ENCODE data around the gene PPIAL4G.
A peak's percentile ranks its signal among the peaks of the same experiment; 100 is the strongest.
"Not testable (repeated sequence)": the region's sequence is repeated elsewhere in the genome, so short reads cannot be mapped to it uniquely, and the experiment has no call there.

The PPIAL4G gene

DNA sequence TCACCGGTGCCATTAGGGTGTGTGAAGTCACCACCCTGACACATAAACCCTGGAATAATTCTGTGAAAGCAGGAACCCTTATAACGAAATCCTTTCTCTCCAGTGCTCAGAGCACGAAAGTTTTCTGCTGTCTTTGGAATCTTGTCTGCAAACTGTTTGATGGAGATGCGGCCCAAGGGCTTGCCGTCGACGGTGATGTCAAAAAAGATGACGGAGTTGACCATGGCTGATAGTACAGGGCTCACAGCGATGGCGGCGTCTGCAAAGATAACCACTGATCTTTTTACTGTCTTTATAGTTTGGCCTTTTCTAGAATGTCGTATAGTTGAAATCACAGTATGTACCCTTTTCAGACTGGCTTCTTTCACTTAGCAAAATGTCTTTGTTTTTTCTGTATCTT, at the start of gene PPIAL4G:
Gene PPIAL4G, minus strand, starts transcription at position 274 of the 400 bp plus-strand sequence. Its CDS starts 50 bp downstream, at position 224.
- not testable (repeated sequence) for DNase-seq (ENCODE audit: low read depth in 1 of 2, low spot score in 1 of 2)

- not testable (repeated sequence) for DNase-seq (ENCODE audit: low read depth in 1 of 2, low spot score in 1 of 2)
Measured at GRCh38 chr1:148532158-148532557, 49.1 kb upstream of the PPIAL4G start.

- DNase-seq (ENCODE audit: low read depth in 1 of 2, low spot score in 1 of 2), result peak; percentile 51 to 55
Measured at GRCh38 chr1:148529101-148529567, 46.0 kb upstream of the PPIAL4G start.

DNA sequence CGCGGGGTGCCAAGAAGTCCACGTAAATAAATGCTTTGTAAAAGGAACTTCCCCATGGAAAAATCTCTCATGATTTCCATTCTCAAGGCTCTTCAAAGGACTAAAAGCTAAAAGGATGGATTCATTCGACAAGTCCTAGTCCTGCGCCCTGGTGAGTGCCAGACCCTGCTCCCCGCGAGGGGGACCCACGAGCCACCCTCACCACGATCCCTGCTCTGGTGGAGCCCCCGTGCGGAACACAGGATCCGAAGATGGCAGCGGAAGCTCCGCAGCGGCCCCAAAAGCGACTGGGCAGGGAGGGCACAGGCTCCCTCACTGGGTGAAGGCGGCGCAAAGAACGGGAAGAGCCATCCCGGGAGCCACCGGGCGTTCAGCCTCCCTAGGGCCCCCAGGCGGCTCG, 45.5 kb upstream of the PPIAL4G start:
- not testable (repeated sequence) for DNase-seq (ENCODE audit: low read depth in 1 of 2, low spot score in 1 of 2)

- DNase-seq (ENCODE audit: low read depth in 1 of 2, low spot score in 1 of 2), result not testable (repeated sequence)
Measured at GRCh38 chr1:148526587-148526986, 43.5 kb upstream of the PPIAL4G start.

DNA sequence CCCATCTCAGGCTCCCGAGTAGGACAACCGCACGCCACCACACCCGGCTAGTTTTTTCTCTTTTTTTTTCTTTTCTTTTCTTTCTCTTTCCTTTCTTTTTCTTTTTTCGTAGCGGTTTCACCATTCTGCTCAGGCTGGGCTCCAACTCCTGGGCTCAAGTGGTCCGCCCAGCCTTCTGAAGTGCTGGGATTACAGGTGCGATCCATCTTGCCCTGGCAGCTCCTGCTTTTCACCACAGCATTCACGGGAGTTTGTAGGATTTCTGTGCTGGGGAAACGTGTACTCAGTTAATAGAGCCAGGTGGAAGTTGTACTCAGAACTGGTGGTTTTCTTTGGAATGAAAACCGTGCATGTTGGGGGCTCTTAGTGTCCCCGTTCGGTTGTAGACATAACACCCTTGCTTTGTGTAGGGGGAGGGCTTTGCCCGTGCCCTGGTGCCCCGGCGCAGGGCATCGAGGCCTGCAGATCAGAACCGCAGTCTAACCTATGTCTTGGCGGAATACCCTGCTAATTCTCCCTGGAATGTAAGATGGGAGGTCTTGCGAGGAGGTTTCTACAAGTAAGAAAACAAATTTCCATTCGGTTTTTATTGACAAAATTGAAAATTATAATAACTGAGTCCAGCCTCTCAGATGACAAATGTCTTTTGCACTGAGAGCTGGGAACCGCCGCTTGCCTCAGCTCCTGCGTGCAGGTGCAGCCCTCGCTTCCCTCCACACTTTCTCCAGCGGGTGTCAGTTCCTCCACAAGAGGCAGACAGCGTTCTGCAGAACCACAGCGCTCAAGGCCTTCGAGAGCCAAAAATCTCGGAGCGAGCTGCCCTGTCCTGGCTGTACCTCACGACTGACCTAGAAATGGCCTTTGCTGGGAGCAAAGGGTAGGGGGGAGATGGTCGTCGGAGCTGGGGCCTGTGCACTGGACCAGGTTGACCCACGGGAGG, 40.4 kb upstream of the PPIAL4G start:
- not testable (repeated sequence) for DNase-seq (ENCODE audit: low read depth in 1 of 2, low spot score in 1 of 2)

GRCh38 chr1:148522561-148523204, 39.6 kb upstream of the PPIAL4G start:
- peak; percentile 74 to 95 for DNase-seq (ENCODE audit: low read depth in 1 of 2, low spot score in 1 of 2)

DNA sequence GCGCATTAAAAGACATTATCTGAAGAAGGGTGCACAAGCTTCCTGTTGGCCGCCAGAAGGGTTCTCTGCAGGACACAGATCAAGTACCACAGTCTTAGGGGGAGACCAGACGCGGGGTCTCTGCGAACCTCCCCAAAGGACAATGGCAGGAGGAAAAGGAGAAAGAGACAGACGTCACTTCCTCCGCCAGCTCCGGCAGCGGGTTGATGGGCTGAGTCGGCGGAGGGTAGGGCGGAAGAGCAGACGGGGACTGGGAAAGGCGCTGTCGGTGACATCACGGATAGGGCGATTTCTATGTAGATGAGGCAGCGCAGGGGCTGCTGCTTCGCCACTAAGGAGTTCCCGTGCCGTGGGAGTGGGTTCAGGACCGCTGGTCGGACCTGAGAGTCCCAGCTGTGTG, 39.0 kb upstream of the PPIAL4G start:
- DNase-seq (ENCODE audit: low read depth in 1 of 2, low spot score in 1 of 2), result peak; percentile 61 to 82

DNA sequence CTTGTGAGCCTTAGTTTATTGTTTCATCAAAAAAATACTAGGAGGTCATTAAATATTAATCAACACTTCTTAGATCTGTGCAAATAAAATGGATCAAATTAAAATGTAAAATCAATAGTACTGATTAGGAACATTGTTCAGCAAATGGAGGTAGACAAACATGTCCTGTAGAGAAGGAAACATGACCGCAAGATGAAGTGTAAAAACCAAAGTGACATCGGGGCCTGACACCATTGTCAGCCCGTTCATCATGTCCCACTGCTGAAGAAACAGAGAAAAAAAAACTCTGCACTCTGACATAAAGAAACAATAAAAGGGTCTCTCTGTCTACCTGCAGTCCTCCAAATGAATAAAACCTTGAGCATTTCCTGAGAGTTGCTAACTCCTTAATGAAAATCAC, 31.2 kb upstream of the PPIAL4G start:
- DNase-seq (ENCODE audit: low read depth in 1 of 2, low spot score in 1 of 2), result not testable (repeated sequence)

DNA sequence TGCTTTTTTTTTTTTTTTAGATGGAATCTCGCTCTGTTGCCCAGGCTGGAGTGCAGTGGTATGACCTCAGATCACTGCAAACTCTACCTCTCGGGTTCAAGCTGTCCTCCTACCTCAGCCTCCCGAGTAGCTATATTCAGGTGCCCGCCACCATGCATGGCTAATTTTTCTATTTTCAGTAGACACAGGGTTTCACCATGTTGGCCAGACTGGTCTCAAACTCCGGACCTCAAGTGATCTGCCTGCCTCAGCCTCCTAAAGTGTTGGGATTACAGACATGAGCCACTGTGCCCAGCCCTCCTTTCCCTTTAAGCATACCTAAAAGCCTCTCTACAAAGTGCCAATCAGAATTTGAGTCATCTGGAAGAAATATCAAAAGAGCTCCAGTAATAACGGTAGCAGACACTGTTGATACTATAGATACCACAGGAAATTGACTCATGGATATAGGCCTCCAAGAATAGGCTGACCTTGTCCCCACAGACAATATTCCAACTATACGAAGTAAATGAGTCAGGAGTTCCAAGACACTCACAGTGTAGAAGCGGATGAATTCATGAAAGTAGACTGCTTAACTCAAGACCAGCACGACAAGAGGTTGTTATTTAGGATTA, 29.6 kb upstream of the PPIAL4G start:
- not testable (repeated sequence) for DNase-seq (ENCODE audit: low read depth in 1 of 2, low spot score in 1 of 2)

DNA sequence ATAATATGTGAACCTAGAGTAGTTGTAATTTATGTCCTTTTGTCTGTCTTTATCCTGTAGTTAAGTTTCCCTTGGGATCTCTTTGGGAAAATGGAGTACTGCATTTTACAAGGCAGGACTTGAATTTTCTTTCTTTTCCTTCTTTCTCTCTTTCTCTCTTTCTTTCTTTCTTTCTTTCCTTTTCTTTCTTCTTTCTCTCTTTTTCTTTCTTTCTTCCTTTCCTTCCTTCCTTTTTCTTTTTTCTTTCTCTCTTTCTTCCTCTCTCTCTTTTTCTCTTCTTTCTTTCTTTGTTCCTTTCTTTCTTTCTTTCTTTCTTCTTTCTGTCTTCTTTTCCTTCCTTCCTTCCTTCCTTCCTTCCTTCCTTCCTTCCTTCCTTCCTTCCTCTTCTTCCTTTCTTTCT, 10.8 kb upstream of the PPIAL4G start:
- DNase-seq (ENCODE audit: low read depth in 1 of 2, low spot score in 1 of 2), result not testable (repeated sequence)

GRCh38 chr1:148481134-148481533, 2.0 kb downstream of the PPIAL4G start:
- peak in 1 of 2 donors; percentile 0 for DNase-seq (ENCODE audit: low read depth in 1 of 2, low spot score in 1 of 2)

- DNase-seq (ENCODE audit: low read depth in 1 of 2, low spot score in 1 of 2), result not testable (repeated sequence)
Measured at GRCh38 chr1:148459694-148460093, 23.4 kb downstream of the PPIAL4G start.

GRCh38 chr1:148458901-148459581, 24.1 kb downstream of the PPIAL4G start:
- peak; percentile 23 to 36 for DNase-seq (ENCODE audit: low read depth in 1 of 2, low spot score in 1 of 2)

GRCh38 chr1:148458398-148458797, 24.7 kb downstream of the PPIAL4G start:
- peak in 1 of 2 donors; percentile 36 for DNase-seq (ENCODE audit: low read depth in 1 of 2, low spot score in 1 of 2)

DNA sequence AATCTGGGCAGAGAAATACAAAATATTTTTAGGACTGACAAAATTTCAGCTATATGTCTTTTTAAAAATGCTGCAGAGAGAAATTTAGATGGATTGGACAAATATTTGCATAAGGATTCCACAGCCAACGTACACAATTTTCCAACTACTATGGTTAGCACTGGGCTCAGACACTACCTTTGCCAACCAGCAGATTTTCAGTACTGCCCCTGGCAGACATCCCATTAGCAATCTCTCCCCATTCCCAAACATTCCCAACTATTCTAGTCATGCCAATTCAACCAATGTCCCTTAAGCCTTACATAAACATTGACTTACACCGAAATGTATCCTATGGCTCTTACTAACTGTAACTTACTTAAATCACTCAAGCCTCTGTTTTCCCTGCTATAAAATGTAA, 30.3 kb downstream of the PPIAL4G start:
- DNase-seq (ENCODE audit: low read depth in 1 of 2, low spot score in 1 of 2), result not testable (repeated sequence)

DNA sequence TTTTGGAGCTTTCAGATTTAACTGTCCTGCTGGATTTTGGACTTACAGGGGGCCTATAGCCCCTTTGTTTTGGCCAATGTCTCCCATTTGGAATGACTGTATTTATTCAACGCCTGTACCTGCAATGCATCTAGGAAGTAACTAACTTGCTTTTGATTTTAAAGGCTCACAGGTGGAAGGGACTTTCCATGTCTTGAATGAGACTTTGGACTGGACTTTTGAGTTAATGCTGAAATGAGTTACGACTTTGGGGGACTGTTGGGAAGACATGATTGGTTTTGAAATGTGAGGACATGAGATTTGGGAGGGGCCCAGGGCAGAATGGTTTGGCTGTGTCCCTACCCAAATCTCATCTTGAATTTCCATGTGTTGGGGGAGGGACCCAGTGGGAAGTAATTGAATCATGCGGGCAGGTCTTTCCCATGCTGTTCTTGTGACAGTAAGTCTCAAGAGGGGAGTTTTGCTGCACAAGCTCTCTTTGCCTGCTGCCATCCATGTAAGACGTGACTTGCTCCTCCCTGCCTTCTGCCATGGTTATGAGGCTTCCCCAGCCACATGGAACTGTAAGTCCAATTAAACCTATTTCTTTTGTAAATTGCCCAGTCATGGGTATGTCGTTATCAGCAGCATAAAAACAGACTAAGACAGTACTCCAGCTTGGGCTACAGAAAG, 43.3 kb downstream of the PPIAL4G start:
- DNase-seq (ENCODE audit: low read depth in 1 of 2, low spot score in 1 of 2), result not testable (repeated sequence)

DNA sequence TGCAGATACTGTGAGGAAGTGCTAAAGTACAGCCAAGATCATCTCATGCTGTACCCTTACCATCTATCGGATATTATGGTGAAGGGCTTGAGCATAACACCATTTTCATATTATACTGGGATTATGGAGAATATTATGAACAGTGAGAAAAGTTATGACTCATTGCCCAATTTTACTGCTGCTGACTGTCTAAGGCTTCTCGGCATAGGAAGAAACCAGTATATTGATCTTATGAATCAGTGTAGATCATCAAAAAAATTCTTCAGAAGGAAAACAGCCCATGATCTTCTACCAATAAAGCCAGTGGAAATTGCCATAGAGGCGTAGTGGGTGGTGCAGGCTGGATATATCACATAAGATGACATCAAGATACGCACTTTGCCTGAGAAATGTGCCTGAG, 47.7 kb downstream of the PPIAL4G start:
- no peak for DNase-seq (ENCODE audit: low read depth in 1 of 2, low spot score in 1 of 2)

DNA sequence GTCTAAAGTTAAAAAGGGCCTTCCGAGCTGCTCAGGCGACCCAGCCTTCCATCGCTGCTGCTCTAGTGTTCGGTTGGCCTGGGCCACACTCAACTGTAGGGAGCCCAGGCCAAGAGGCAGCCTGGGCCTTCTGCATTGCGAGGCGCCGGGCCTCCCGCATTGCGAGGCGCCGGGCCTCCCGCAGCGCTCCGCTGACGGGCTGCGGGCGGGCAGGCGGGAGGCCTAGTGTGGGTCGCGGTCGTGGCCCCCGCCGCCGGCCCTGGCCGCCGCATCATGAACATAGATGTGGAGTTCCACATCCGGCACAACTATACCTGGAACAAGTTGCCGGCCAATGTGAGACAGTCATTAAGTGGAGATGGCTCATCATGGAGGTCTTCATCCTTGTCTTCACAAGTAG, 48.3 kb downstream of the PPIAL4G start:
- DNase-seq (ENCODE audit: low read depth in 1 of 2, low spot score in 1 of 2), result no peak

DNA sequence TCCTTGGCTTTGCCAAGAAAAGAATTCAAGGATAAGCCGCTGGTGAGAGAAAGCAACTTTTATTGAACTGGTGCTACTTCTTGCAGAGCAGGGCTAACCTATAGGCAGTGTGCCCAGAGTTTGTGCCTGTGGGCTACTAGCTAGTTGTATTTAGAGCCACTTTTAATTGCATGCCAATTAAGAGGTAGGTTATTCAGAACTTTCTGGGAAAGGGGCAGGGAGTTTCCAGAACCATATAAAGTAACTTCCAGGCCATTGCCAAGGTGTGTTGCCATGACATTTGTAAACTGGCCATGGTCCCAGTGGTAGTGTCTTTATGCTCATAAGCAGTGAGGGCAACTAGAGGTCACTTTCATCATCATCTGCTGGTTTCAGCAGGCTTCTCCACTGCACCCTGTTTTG, 50.2 kb downstream of the PPIAL4G start:
- not testable (repeated sequence) for DNase-seq (ENCODE audit: low read depth in 1 of 2, low spot score in 1 of 2)

Data from activated CD4-positive, alpha-beta T cell treated with anti-CD3 and anti-CD28 coated beads, Interleukin-2, amount 50 U/mL, for 24 hours (primary cell).